ENCODE results near the gene CC2D1A.

Gene CC2D1A

GRCh38 chr19:13937479-13938300 is 31.7 kb downstream of the CC2D1A start:
- no peak for DNase-seq (ENCODE audit: low read depth)

- DNase-seq (ENCODE audit: low read depth) = peak; percentile 71
Measured at GRCh38 chr19:13938301-13939064, 32.5 kb downstream of the CC2D1A start, which contains the start of gene PODNL1. Gene PODNL1 (minus strand): TSS chr19:13938417. CDS start chr19:13938181, 236 bp downstream.

GRCh38 chr19:13942023-13942684 is 36.2 kb downstream of the CC2D1A start:
- DNase-seq (ENCODE audit: low read depth) = no peak

- DNase-seq (ENCODE audit: low read depth) = no peak
Measured at GRCh38 chr19:13946414-13946813, 40.4 kb downstream of the CC2D1A start.

GRCh38 chr19:13951043-13951442 is 45.0 kb downstream of the CC2D1A start:
- DNase-seq (ENCODE audit: low read depth) = no peak

GRCh38 chr19:13951799-13952153 is 45.8 kb downstream of the CC2D1A start:
- no peak for DNase-seq (ENCODE audit: low read depth)

GRCh38 chr19:13952154-13952930 is 46.3 kb downstream of the CC2D1A start, which contains the start of gene DCAF15:
Gene DCAF15 (plus strand): TSS chr19:13952509. CDS start chr19:13952513, 4 bp downstream.
- DNase-seq (ENCODE audit: low read depth) = peak; percentile 96

GRCh38 chr19:13952931-13953531 is 47.0 kb downstream of the CC2D1A start:
- peak; percentile 39 for DNase-seq (ENCODE audit: low read depth)

GRCh38 chr19:13954185-13954584 is 48.2 kb downstream of the CC2D1A start:
- DNase-seq (ENCODE audit: low read depth) = no peak

GRCh38 chr19:13955662-13956364 is 49.8 kb downstream of the CC2D1A start:
- no peak for DNase-seq (ENCODE audit: low read depth)

GRCh38 chr19:13956365-13956744 is 50.4 kb downstream of the CC2D1A start:
- no peak for DNase-seq (ENCODE audit: low read depth)

GRCh38 chr19:13957051-13957450 is 51.0 kb downstream of the CC2D1A start:
- no peak for DNase-seq (ENCODE audit: low read depth)

- DNase-seq (ENCODE audit: low read depth) = no peak
Measured at GRCh38 chr19:13958043-13958442, 52.0 kb downstream of the CC2D1A start.

GRCh38 chr19:13959141-13959961 is 53.4 kb downstream of the CC2D1A start:
- no peak for DNase-seq (ENCODE audit: low read depth)

GRCh38 chr19:13959962-13960862 is 54.2 kb downstream of the CC2D1A start:
- no peak for DNase-seq (ENCODE audit: low read depth)

GRCh38 chr19:13960863-13961784 is 55.1 kb downstream of the CC2D1A start:
- no peak for DNase-seq (ENCODE audit: low read depth)

- DNase-seq (ENCODE audit: low read depth) = no peak
Measured at GRCh38 chr19:13961826-13962698, 56.1 kb downstream of the CC2D1A start.
